AG04450 (cell line): ENCODE results near the gene IL10RB. TPM values are rescaled to one million over a fixed set of nuclear protein-coding genes. Genes with fewer than 3 reads are reported as not detected.
A peak's percentile ranks its signal among the peaks of the same experiment; 100 is the strongest.

Experiments
- CTCF ChIA-PET: fragments of 300-600, 350-600 bp; formaldehyde crosslinking; extraction: SDS; loops from one replicate; lab custom pipeline; 2022; ENCODE audit warnings: antibody characterized with exemption, inconsistent platforms; lab: Charles Lee
- POLR2A ChIA-PET: fragments of 350-600 bp; formaldehyde crosslinking; extraction: SDS; loops from one replicate; lab custom pipeline; 2021; ENCODE audit warnings: antibody characterized with exemption, inconsistent platforms; lab: Yijun Ruan, JAX
- DNase-seq: peaks from one replicate; pipeline ENCODE4 v3.0.0-alpha.2; 2011; ENCODE audit warnings: low read depth, low spot score
- H3K27ac ChIP-seq: one replicate; pipeline ENCODE4 v1.5.1; 2012; ENCODE audit warnings: low read depth, low read length, control low read depth
- H3K27me3 ChIP-seq: one replicate; pipeline ENCODE4 v1.6.0; 2012; ENCODE audit warnings: low read length; ENCODE audit not compliant: control insufficient read depth, insufficient read depth
- H3K4me3 ChIP-seq: 2 replicates; pipeline ENCODE4 v1.5.1; 2011; ENCODE audit warnings: mild to moderate bottlenecking, low read depth, low read length, control low read depth
- H3K9me3 ChIP-seq: 2 replicates; pipeline ENCODE4 v1.5.1; 2012; ENCODE audit warnings: low read length; ENCODE audit not compliant: control insufficient read depth, insufficient read depth
- CTCF ChIP-seq: IDR thresholded peaks from 2 replicates; pipeline ENCODE4 v1.5.1; 2011; ENCODE audit warnings: low read depth, low read length, control low read depth, inconsistent platforms
- polyA plus RNA-seq: library from polyadenylated mRNA; depleted of rRNA; stranded (reverse); fragments of >200 nt; gene quantifications from 2 replicates; pipeline ENCODE4 v1.2.3, GENCODE V29; 2011

Gene IL10RB
- polyA plus RNA-seq, 1 experiment = 46.4 TPM

GRCh38 chr21:33257094-33257803, 8.9 kb upstream of the IL10RB start:
- no peak for TF ChIP-seq CTCF
- H3K27me3 ChIP-seq = no peaks in the 10 kb centered on the region
- H3K9me3 ChIP-seq = peaks cover 3% of the 10 kb centered on the region
- H3K4me3 ChIP-seq = no peak overlapping the region
- no peak overlapping the region for H3K27ac ChIP-seq
- ChIA-PET CTCF (no interaction called here), POLR2A (no interaction called here)
- DNase-seq = no peak

GRCh38 chr21:33258475-33258874, 7.7 kb upstream of the IL10RB start:
- Histone ChIP-seq H3K4me3 (no peak overlapping the region), H3K9me3 (peaks cover 3% of the 10 kb centered on the region), H3K27ac (no peak overlapping the region), H3K27me3 (no peaks in the 10 kb centered on the region)
- POLR2A ChIA-PET = no interaction called here
- no peak for DNase-seq
- CTCF ChIA-PET = no interaction called here
- no peak for TF ChIP-seq CTCF

- Histone ChIP-seq H3K27me3 (no peaks in the 10 kb centered on the region), H3K9me3 (peaks cover 3% of the 10 kb centered on the region), H3K4me3 (no peak overlapping the region), H3K27ac (no peak overlapping the region)
- CTCF ChIA-PET = interaction anchor here (1.0 to 1.1 kb wide), 2 partner anchors 114 to 185 kb away, joined by 3 to 5 read pairs; no protein-coding TSS in a partner anchor
- no peak for DNase-seq
- no peak for TF ChIP-seq CTCF
- POLR2A ChIA-PET = interaction anchor here (0.6 to 0.9 kb wide), 2 partner anchors 56 to 283 kb away, joined by 3 read pairs; partner anchors contain the start of gene GART
Measured at GRCh38 chr21:33259428-33259827, 6.7 kb upstream of the IL10RB start.

GRCh38 chr21:33259995-33260394, 6.2 kb upstream of the IL10RB start:
- Histone ChIP-seq H3K4me3 (no peak overlapping the region), H3K27ac (no peak overlapping the region), H3K27me3 (no peaks in the 10 kb centered on the region), H3K9me3 (peaks cover 3% of the 10 kb centered on the region)
- ChIA-PET POLR2A (interaction anchor here (0.6 kb wide), 1 partner anchor 41 kb away, joined by 3 read pairs; no protein-coding TSS in a partner anchor), CTCF (interaction anchor here (1.1 kb wide), 1 partner anchor 114 kb away, joined by 3 read pairs; no protein-coding TSS in a partner anchor)
- DNase-seq = no peak
- no peak for TF ChIP-seq CTCF

- Histone ChIP-seq H3K27ac (peak overlapping the region; percentile 22), H3K9me3 (peaks cover 3% of the 10 kb centered on the region), H3K27me3 (no peaks in the 10 kb centered on the region), H3K4me3 (no peak overlapping the region)
- ChIA-PET POLR2A (interaction anchor here (0.9 kb wide), 1 partner anchor 11 kb away, joined by 7 read pairs; no protein-coding TSS in a partner anchor), CTCF (no interaction called here)
- peak; percentile 20 for DNase-seq
- TF ChIP-seq CTCF = no peak
Measured at GRCh38 chr21:33261635-33262034, 4.5 kb upstream of the IL10RB start.
